Activated B cell treated with CpG ODN at 0.5 μM for 24 hours (primary cell): Measurements from ENCODE around the gene COL4A1. TPM values are rescaled to one million over a fixed set of nuclear protein-coding genes. Genes with fewer than 3 reads are reported as not detected.

Source experiments
- ATAC-seq: fragments of 200-7000 bp; cut with Tn5 transposase; one replicate; pipeline ENCODE4 v1.10.0; 2021; ENCODE audit warnings: low read depth, mild to moderate bottlenecking, moderate library complexity
- CTCF ChIA-PET: fragments of 350-600 bp; sonication (Branson Sonifier 250); formaldehyde crosslinking; loops from one replicate; lab custom pipeline; 2021; ENCODE audit warnings: antibody characterized with exemption; lab: Charles Lee
- POLR2A ChIA-PET: fragments of 350-600 bp; sonication (Branson Sonifier 250); formaldehyde crosslinking; loops from one replicate; lab custom pipeline; 2021; ENCODE audit warnings: antibody characterized with exemption; lab: Charles Lee
- DNase-seq: peaks from one replicate; pipeline ENCODE4 v3.0.0; 2022
- H3K27ac Mint-ChIP-seq: one replicate; pipeline ENCODE4 v1.8.0; 2020; ENCODE audit warnings: mixed read lengths
- H3K27me3 Mint-ChIP-seq: one replicate; pipeline ENCODE4 v1.8.0; 2021; ENCODE audit warnings: mixed read lengths
- H3K36me3 Mint-ChIP-seq: one replicate; pipeline ENCODE4 v1.8.0; 2021; ENCODE audit warnings: low read depth, mixed read lengths
- H3K4me1 Mint-ChIP-seq: one replicate; pipeline ENCODE4 v1.8.0; 2021; ENCODE audit warnings: mixed read lengths
- H3K4me3 Mint-ChIP-seq: one replicate; pipeline ENCODE4 v1.8.0; 2020; ENCODE audit warnings: mild to moderate bottlenecking, mixed read lengths
- H3K9me3 Mint-ChIP-seq: one replicate; pipeline ENCODE4 v1.8.0; 2020; ENCODE audit warnings: mixed read lengths
- intact Hi-C: fragments of 100-400 bp; cut with micrococcal nuclease; formaldehyde crosslinking; loops from one replicate; pipeline ENCODE4 v1.15.1; 2024
- total RNA-seq: library from RNA; stranded (reverse); gene quantifications from 2 replicates; pipeline ENCODE4 v1.2.3, GENCODE V29; 2022
- TF ChIP-seq, protein P1 (sequence below): fragments of 200-600 bp; IDR thresholded peaks from one replicate; pipeline ENCODE4 v1.8.0; 2022; ENCODE audit warnings: antibody characterized with exemption, mild to moderate bottlenecking

Gene COL4A1
- total RNA-seq, 1 donor from 2014 or later: not detected

DNA sequence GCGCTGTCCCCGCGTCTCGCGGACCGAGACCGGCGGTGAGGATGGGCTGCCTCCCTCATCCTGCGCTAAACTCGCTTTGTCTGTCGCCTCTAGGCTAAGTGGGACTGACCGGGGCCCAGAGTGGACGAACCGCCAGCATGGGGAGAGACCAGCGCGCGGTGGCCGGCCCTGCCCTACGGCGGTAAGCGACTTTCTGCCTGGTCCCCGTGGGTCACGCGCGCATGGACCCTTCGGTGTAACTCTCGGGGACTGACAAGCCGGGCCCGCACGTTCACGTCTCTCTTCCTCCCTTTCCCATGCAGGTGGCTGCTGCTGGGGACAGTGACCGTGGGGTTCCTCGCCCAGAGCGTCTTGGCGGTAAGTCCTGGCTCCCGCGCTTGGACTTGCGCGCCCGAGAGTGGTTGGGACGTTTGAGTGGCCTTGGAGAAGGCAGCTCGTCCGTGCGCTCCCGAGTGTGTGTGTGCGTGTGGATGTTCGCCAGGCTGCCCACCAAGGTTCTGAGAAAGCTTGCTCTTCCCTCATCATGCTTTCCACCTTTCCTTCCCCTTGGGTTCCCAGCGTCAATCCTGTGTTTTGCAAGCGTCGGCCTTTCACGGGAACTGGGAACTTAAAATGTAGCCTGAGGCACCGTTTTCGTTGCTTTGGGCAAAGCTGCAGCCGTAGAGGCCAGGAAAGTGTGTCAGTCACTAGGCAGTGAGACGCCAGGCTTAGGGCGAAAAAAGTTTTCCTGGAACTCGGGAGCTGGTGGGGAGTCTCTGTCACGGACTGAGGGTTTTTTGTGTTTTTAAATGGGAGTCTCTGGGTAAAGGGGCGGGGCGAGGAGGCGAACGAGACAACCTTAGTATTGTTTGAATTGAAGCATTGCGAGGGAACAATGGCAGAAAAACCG lies 1.1 kb upstream of the COL4A1 start:
- Mint-ChIP-seq H3K4me1 (peaks cover 3% of the 10 kb centered on the region), H3K9me3 (no peaks in the 10 kb centered on the region), H3K4me3 (no peak overlapping the region), H3K36me3 (no peaks in the 10 kb centered on the region), H3K27ac (no peak overlapping the region), H3K27me3 (peaks cover 64% of the 10 kb centered on the region)
- ChIA-PET CTCF (no interaction called here), POLR2A (no interaction called here)
- intact Hi-C loops: no loop called here
- DNase-seq: no peak
- ATAC-seq: no peak
- TF ChIP-seq, protein P1, sequence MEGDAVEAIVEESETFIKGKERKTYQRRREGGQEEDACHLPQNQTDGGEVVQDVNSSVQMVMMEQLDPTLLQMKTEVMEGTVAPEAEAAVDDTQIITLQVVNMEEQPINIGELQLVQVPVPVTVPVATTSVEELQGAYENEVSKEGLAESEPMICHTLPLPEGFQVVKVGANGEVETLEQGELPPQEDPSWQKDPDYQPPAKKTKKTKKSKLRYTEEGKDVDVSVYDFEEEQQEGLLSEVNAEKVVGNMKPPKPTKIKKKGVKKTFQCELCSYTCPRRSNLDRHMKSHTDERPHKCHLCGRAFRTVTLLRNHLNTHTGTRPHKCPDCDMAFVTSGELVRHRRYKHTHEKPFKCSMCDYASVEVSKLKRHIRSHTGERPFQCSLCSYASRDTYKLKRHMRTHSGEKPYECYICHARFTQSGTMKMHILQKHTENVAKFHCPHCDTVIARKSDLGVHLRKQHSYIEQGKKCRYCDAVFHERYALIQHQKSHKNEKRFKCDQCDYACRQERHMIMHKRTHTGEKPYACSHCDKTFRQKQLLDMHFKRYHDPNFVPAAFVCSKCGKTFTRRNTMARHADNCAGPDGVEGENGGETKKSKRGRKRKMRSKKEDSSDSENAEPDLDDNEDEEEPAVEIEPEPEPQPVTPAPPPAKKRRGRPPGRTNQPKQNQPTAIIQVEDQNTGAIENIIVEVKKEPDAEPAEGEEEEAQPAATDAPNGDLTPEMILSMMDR: no peak

DNA sequence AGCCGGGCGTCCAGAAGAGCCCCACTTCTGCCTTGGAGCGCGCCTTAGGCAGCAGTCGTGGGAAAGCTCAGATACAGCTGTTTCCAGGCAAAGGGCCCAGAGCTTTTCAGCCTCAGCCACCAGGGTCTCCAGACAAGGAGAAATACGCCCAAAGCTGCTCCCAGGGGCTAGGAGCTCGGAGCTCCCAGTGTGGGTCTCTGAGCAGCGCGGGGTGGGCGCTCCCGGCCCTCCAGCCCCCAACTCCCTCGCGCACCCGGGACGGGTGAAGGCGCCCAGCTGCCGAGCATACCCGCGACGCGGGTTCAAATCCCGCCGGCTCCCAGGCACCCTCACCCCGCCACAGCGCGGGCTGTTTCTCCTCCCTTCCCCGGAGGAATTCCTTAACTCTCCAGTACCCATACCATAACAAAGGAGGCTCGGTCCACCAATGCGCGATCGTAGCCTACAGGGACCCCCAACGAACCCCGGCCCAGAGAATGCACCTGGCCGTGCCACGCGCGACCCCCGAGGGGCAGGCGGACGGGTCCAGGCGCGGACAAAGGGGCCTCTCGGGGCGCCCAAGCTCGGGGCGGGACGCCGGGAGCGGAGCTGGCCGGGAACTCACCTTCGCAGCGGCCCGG lies 507 bp downstream of the COL4A1 start:
- peaks cover 60% of the 10 kb centered on the region for H3K27me3 Mint-ChIP-seq
- no peaks in the 10 kb centered on the region for H3K36me3 Mint-ChIP-seq
- intact Hi-C loops: no loop called here
- peaks cover 3% of the 10 kb centered on the region for H3K4me1 Mint-ChIP-seq
- ChIA-PET CTCF (no interaction called here), POLR2A (no interaction called here)
- no peak for DNase-seq
- no peak overlapping the region for H3K4me3 Mint-ChIP-seq
- H3K9me3 Mint-ChIP-seq: no peaks in the 10 kb centered on the region
- no peak for ATAC-seq
- TF ChIP-seq, protein P1: no peak
- no peak overlapping the region for H3K27ac Mint-ChIP-seq

DNA sequence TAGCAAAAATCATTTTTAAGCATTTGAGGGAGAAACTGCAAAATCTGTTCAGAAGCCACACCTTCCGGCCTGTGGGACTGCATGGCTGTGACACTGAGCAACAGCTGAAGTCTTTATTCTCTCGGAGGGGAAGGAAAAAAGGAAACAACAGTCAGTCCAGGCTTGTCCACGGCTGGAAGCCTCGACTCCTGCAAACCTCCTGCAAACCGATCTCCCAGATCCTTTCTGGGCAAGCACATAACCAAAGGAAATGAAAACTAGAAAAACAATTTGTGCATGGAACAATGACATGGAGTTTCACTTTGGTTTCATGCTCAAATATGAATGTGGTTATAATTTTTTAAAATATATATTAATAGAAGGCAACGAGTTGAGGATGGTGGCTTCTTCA lies 1.0 kb downstream of the COL4A1 start:
- H3K4me1 Mint-ChIP-seq: peaks cover 3% of the 10 kb centered on the region
- no peaks in the 10 kb centered on the region for H3K9me3 Mint-ChIP-seq
- TF ChIP-seq, protein P1: no peak
- intact Hi-C loops: no loop called here
- peaks cover 60% of the 10 kb centered on the region for H3K27me3 Mint-ChIP-seq
- ChIA-PET CTCF (no interaction called here), POLR2A (no interaction called here)
- ATAC-seq (no peak), DNase-seq (no peak)
- H3K36me3 Mint-ChIP-seq: no peaks in the 10 kb centered on the region
- no peak overlapping the region for H3K27ac Mint-ChIP-seq
- no peak overlapping the region for H3K4me3 Mint-ChIP-seq

DNA sequence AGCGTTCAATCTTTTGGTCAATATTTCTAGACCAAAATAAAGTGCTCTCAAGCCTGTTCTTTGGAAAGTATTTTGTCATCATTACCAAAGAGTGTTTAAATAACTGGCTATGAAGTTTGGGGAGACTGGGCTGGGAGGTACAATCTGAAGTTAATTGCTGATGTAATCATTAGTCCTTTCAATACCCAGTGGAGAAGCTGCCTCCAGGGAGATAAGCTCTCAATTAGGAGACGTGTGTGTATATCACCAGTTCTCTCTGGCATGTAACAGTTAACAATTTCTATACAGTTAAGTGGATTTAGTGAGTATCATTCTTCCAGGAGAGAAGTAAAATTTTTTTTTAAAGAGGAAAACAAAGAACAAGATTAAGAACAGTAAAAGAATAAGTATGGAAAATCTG lies 1.4 kb downstream of the COL4A1 start:
- ATAC-seq: no peak
- no peaks in the 10 kb centered on the region for H3K36me3 Mint-ChIP-seq
- CTCF ChIA-PET: no interaction called here
- DNase-seq: no peak
- intact Hi-C loops: no loop called here
- no peaks in the 10 kb centered on the region for H3K9me3 Mint-ChIP-seq
- POLR2A ChIA-PET: no interaction called here
- TF ChIP-seq, protein P1: no peak
- peaks cover 3% of the 10 kb centered on the region for H3K4me1 Mint-ChIP-seq
- H3K4me3 Mint-ChIP-seq: no peak overlapping the region
- no peak overlapping the region for H3K27ac Mint-ChIP-seq
- peaks cover 59% of the 10 kb centered on the region for H3K27me3 Mint-ChIP-seq

DNA sequence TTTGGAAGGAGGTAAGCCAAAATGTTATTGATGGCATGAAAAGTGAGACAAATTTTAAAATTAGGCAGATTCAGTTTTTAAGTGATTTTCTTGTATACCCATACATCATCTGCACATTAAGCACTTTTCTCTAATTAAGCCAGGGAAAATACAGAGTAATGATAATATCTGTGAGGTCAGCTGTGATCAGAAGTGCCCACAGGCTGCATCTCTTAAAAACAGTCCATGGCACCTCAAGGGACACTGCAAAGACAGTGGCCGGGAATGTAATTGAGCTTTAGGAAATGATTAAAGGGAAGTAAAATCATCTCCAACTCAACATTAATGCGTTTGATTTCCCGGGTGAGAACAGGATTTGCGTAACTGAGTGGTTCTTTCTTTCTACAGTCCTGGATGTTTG lies 2.0 kb downstream of the COL4A1 start:
- Mint-ChIP-seq H3K36me3 (no peaks in the 10 kb centered on the region), H3K9me3 (no peaks in the 10 kb centered on the region), H3K27me3 (peaks cover 61% of the 10 kb centered on the region), H3K4me1 (peaks cover 3% of the 10 kb centered on the region), H3K4me3 (no peak overlapping the region), H3K27ac (no peak overlapping the region)
- ChIA-PET POLR2A (no interaction called here), CTCF (no interaction called here)
- TF ChIP-seq, protein P1: no peak
- intact Hi-C loops: no loop called here
- ATAC-seq (no peak), DNase-seq (no peak)
